Muscle of leg (tissue), 11 donors: Measurements from ENCODE around the gene CRYBG1. TPM values are rescaled to one million over a fixed set of nuclear protein-coding genes. Genes with fewer than 3 reads are reported as not detected.
"Not testable (repeated sequence)": the region's sequence is repeated elsewhere in the genome, so short reads cannot be mapped to it uniquely, and the experiment has no call there.

Source experiments
- DNase-seq: peaks from one replicate; pipeline ENCODE4 v3.0.0; 2013
- H3K27ac ChIP-seq: one replicate; pipeline ENCODE4 v1.5.1; 2013; ENCODE audit warnings: mild to moderate bottlenecking, low read length, control low read depth
- H3K27me3 ChIP-seq: one replicate; pipeline ENCODE4 v1.6.1; 2013; ENCODE audit warnings: low read length; ENCODE audit not compliant: control insufficient read depth, insufficient read depth
- H3K36me3 ChIP-seq: one replicate; pipeline ENCODE4 v1.6.1; 2013; ENCODE audit warnings: low read length; ENCODE audit not compliant: control insufficient read depth, insufficient read depth
- H3K4me1 ChIP-seq: one replicate; pipeline ENCODE4 v1.6.1; 2013; ENCODE audit warnings: low read length; ENCODE audit not compliant: control insufficient read depth, insufficient read depth
- H3K4me3 ChIP-seq: one replicate; pipeline ENCODE4 v1.5.1; 2013; ENCODE audit warnings: low read length, control low read depth
- H3K9me3 ChIP-seq: replicated peaks from 2 replicates; pipeline ENCODE4 v1.6.1; 2013; ENCODE audit warnings: low read depth, low read length; ENCODE audit not compliant: control insufficient read depth
- WGBS: methylation state at CpG from one replicate; pipeline ENCODE4 v1.1.5; 2013; ENCODE audit warnings: missing lambda C conversion rate; ENCODE audit not compliant: insufficient coverage; 5-methylcytosine and 5-hydroxymethylcytosine counted together
- polyA plus RNA-seq, 8 donors: library from polyadenylated mRNA; unstranded; fragments of 120-200 nt; gene quantifications; one replicate each; pipeline versions ENCODE4 v1.2.1 to v1.2.3, GENCODE V29; 2013; ENCODE audit warnings: inconsistent platforms in 1 of 8, low replicate concordance in 1 of 8; ENCODE audit not compliant: insufficient read length in 8 of 8, insufficient read depth in 1 of 8
- total RNA-seq: library from RNA; stranded (reverse); fragments of 120-200 nt; gene quantifications from one replicate; pipeline ENCODE4 v1.2.4, GENCODE V29; 2013

CRYBG1 gene
- total and polyA plus RNA-seq, 9 donors = 1.9 to 5.4 (median 2.3) TPM

DNA sequence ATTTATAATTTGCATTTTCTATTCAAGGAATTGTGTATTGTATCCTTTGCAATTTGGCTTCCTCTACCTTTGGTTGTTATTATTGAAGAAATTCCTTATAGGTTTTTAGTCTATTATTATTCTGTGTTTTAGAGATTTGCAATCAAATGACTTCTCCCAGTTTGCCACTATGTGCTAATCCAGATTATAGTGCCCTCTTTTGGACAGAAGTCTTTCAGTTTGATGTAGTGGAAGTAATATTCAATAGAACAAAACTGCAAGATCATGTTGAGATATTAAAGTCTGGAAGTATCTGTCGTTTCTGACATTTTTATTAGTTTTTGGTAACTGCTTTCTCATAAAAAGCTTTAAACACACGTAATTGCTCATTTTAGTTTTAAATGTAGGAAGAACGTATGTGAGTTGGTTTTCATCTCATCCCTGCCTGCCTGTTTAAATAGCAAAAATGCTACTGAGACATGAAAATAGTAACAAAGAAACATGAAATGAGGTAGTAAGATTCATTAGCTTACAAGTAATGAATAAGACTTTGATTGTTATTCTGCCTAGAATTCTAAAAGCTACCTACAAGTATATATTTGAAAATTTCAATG lies 195.9 kb downstream of the CRYBG1 start:
- H3K4me3 ChIP-seq = no peak overlapping the region
- H3K27me3 ChIP-seq = no peaks in the 10 kb centered on the region
- peak; percentile 16 for DNase-seq
- WGBS = no CpG with 5 or more reads among the region's 3 CpGs
- H3K27ac ChIP-seq = no peak overlapping the region
- no peaks in the 10 kb centered on the region for H3K4me1 ChIP-seq
- no peaks in the 10 kb centered on the region for H3K9me3 ChIP-seq
- no peaks in the 10 kb centered on the region for H3K36me3 ChIP-seq

DNA sequence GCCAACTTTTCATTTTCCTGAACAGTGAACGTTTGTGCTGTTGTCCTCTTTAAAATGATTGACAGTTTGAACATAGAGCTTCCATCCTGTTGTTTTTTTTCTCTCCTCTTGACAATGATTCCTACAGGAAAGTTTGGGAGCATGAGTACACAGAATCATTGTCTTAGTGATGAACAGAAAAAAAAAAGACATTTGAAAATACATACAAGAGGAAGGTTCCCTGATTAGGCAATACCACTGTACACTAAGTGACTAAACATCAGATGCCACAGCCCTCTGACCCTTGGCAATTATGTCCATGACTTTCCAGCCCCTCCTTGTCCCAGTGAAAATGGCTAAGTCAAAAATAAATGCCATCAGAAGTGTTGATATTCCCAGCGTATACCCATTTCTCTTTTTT lies 197.3 kb downstream of the CRYBG1 start:
- WGBS = 20% methylated on average over 1 of the region's 2 CpGs
- Histone ChIP-seq H3K27me3 (no peaks in the 10 kb centered on the region), H3K4me1 (no peaks in the 10 kb centered on the region), H3K36me3 (no peaks in the 10 kb centered on the region), H3K27ac (no peak overlapping the region), H3K9me3 (no peaks in the 10 kb centered on the region), H3K4me3 (no peak overlapping the region)
- DNase-seq = no peak

DNA sequence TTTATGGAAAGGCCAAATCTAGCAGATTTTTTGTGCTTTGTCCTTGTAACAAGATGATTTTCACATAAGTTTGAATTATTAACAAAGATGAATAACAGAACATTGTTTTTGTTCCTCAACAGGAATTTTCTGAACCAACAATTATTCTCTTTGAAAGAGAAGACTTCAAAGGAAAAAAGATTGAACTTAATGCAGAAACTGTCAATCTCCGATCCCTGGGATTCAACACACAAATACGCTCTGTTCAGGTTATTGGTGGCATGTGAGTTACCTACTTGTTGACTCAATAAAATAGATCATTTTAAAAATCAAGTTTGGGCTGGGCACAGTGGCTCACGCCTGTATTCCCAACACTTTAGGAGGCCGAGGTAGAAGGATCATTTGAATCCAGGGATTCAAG lies 197.8 kb downstream of the CRYBG1 start:
- Histone ChIP-seq H3K36me3 (no peaks in the 10 kb centered on the region), H3K27me3 (no peaks in the 10 kb centered on the region), H3K9me3 (no peaks in the 10 kb centered on the region), H3K4me1 (no peaks in the 10 kb centered on the region), H3K4me3 (no peak overlapping the region), H3K27ac (no peak overlapping the region)
- DNase-seq = no peak
- whole genome bisulfite sequencing = no CpG with 5 or more reads among the region's 4 CpGs

DNA sequence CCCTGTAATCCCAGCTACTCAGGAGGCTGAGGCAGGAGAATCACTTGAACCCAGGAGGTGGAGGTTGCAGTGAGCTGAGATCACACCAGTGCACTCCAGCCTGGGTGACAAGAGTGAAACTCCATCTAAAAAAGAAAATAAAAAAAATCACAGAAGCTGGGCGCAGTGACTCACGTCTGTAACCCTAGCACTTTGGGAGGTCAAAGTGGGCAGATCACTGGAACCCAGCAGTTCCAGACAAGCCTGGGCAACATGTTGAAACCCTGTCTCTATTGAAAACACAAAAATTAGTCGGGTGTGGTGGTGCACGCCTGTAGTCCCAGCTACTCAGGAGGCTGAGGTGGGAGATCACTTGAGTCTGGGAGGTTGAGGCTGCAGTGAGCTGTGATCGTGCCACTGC lies 199.1 kb downstream of the CRYBG1 start:
- not testable (repeated sequence) for H3K36me3 ChIP-seq, H3K27ac ChIP-seq, H3K9me3 ChIP-seq, DNase-seq, H3K4me1 ChIP-seq, H3K27me3 ChIP-seq, H3K4me3 ChIP-seq
- 91% methylated on average over 5 of the region's 5 CpGs for WGBS

DNA sequence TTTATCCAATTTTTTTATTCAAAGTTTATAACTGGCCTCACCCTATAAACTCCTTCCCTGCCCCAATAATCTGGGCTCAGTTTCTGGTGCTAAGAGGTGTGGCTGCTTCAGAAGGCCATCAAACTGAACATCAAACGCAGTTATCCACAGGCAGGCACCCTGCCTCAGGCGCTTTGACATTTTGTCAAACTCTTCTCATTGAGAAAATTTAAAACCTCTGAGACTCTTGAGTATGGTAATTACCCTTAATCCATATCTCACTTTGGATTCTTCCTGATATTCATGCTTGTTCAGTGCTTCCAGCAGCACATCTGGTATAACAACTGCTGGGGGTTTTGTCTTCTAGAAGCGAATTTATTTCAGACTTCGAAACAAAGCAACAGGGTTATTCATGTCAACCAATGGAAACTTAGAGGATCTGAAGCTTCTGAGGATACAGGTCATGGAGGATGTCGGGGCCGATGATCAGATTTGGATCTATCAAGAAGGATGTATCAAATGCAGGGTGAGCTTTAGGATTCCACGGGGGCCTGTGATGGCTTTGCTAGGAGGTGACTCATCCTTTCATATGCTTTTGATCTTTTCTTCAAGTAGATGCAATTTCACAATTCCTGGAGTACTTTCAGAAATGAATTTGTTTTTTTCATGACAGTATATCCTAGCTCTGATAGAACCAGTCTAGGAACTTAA lies 200.6 kb downstream of the CRYBG1 start:
- 80% methylated on average over 2 of the region's 7 CpGs for WGBS
- no peaks in the 10 kb centered on the region for H3K36me3 ChIP-seq
- H3K4me1 ChIP-seq = no peaks in the 10 kb centered on the region
- no peak overlapping the region for H3K27ac ChIP-seq
- no peaks in the 10 kb centered on the region for H3K27me3 ChIP-seq
- DNase-seq = no peak
- no peak overlapping the region for H3K4me3 ChIP-seq
- no peaks in the 10 kb centered on the region for H3K9me3 ChIP-seq

DNA sequence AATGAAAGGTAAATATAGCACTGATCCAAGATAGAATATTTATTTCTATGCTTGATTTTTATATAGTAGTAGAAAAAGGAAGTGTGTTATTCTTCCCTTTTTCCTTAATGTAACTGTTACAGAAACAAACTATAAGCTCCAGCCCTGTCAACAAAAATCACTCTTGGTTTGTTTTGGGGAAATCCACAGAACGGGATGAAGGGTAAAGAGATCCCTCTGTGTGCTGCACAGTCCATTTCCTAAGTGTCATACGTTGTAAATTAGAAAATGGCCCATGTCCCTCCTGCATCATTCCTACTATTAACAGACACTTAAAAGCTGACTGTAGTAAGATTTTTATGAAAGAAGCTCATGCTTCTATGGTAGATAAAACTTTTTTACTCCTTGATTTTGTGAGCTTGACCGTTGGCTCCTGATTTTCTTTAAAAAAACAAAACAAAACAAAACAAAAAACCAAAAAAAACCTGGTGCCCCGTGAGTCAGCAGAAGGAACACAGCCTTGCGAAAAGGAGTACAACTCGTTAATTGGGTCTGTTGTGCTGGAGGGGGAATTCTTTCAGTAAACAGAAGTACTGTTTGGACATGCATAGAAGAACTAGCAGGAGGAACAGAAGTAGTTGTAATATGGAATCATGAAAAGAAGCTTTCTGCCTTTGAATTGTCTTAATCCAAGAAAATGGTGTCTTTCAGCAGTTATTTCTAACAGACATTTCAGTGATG lies 201.3 kb downstream of the CRYBG1 start:
- Histone ChIP-seq H3K4me3 (no peak overlapping the region), H3K4me1 (no peaks in the 10 kb centered on the region), H3K36me3 (no peaks in the 10 kb centered on the region), H3K27ac (no peak overlapping the region), H3K27me3 (no peaks in the 10 kb centered on the region), H3K9me3 (no peaks in the 10 kb centered on the region)
- no peak for DNase-seq
- WGBS = 86% methylated on average over 3 of the region's 6 CpGs

DNA sequence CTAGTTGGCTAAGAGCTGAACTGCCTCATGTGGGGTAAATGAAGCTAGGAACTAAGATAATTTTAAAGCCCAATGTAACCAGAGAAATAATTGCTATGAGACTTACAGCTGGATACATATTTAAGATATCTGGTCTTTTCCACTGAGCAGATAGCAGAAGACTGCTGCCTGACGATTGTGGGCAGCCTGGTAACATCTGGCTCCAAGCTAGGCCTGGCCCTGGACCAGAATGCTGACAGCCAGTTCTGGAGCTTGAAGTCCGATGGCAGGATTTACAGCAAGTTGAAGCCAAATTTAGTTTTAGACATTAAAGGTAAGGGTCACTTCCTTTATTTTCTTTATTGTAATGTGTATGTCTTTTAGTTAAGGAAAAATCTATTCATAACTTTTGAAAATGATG lies 203.1 kb downstream of the CRYBG1 start:
- 45% methylated on average over 1 of the region's 2 CpGs for WGBS
- H3K4me1 ChIP-seq = no peaks in the 10 kb centered on the region
- H3K36me3 ChIP-seq = no peaks in the 10 kb centered on the region
- no peak for DNase-seq
- H3K9me3 ChIP-seq = no peaks in the 10 kb centered on the region
- H3K27ac ChIP-seq = no peak overlapping the region
- H3K4me3 ChIP-seq = no peak overlapping the region
- no peaks in the 10 kb centered on the region for H3K27me3 ChIP-seq

DNA sequence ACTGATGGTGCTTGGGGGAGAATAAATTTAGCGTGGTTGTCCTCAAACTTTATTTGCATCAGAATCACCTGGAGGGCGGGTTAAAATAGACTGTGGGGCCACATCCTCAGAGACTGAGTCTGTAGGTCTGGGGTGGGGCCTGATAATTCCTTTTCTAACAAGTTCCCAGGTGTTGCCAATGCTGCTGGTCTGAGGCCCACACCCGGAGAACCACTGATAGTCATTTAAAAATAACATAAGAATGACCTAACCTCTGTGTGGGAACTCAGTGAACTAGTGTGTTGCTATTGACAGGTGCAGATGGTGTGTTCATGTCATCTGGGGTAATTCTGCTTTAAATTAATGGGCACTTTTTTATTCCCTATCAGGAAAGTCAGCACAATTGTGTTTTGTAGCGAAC lies 204.0 kb downstream of the CRYBG1 start:
- 80% methylated on average over 1 of the region's 4 CpGs for WGBS

DNA sequence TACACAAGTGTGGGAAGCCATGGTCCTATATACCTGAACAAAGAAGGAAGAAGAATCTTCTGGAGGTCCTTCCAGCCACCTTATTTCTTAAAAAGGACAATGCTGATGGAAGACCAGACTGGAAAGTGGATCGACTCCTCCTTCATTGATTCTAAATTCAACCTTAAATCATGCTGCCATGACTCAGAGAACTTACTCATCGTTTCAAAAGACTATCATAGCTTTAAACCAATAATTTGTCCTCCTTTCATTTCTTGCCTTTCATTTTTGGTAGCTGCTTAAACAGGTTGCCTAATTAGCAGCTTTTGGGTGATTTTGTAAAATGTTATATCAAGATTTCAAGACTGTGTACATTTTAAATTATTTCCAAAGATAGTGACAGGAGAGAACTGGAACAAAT lies 208.0 kb downstream of the CRYBG1 start:
- no peak overlapping the region for H3K4me3 ChIP-seq
- H3K4me1 ChIP-seq = no peaks in the 10 kb centered on the region
- H3K27ac ChIP-seq = no peak overlapping the region
- no peak for DNase-seq
- H3K36me3 ChIP-seq = no peaks in the 10 kb centered on the region
- H3K27me3 ChIP-seq = no peaks in the 10 kb centered on the region
- no peaks in the 10 kb centered on the region for H3K9me3 ChIP-seq
- no CpG with 5 or more reads among the region's 2 CpGs for WGBS

More for the DNA sequence above, 204.0 kb downstream of the CRYBG1 start:
- no peaks in the 10 kb centered on the region for H3K27me3 ChIP-seq
- H3K27ac ChIP-seq = no peak overlapping the region
- no peaks in the 10 kb centered on the region for H3K36me3 ChIP-seq
- no peaks in the 10 kb centered on the region for H3K4me1 ChIP-seq
- no peak overlapping the region for H3K4me3 ChIP-seq
- DNase-seq = no peak
- no peaks in the 10 kb centered on the region for H3K9me3 ChIP-seq

DNA sequence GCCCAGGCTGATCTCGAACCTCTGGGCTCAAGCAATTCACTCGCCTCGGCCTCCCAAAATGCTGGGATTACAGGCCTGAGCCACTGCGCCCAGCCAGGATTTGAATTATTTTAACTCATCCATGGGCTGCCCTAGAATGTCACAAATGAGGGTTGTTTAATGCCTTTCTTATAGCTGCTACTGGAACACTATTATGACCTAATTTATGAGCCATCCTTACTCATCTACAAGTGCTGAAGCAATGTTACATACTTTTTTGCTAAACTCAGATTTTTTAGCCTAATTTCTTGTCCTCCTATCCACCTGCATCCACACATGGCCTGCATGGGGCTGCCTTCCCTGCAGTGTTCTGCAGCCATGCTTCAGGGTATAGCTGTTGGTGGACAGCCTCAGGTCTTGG lies 208.9 kb downstream of the CRYBG1 start:
- no peak overlapping the region for H3K4me3 ChIP-seq
- no peak for DNase-seq
- no peak overlapping the region for H3K27ac ChIP-seq
- H3K36me3 ChIP-seq = no peaks in the 10 kb centered on the region
- H3K4me1 ChIP-seq = no peaks in the 10 kb centered on the region
- no CpG with 5 or more reads among the region's 4 CpGs for WGBS
- H3K9me3 ChIP-seq = no peaks in the 10 kb centered on the region
- no peaks in the 10 kb centered on the region for H3K27me3 ChIP-seq
